ENCODE data around the gene HEBP2. TPM values are rescaled to one million over a fixed set of nuclear protein-coding genes. Genes with fewer than 3 reads are reported as not detected.
A peak's percentile ranks its signal among the peaks of the same experiment; 100 is the strongest.
"Not testable (repeated sequence)": the region's sequence is repeated elsewhere in the genome, so short reads cannot be mapped to it uniquely, and the experiment has no call there.

Gene HEBP2, protein sequence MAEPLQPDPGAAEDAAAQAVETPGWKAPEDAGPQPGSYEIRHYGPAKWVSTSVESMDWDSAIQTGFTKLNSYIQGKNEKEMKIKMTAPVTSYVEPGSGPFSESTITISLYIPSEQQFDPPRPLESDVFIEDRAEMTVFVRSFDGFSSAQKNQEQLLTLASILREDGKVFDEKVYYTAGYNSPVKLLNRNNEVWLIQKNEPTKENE
- 10 to 100 TPM; 30.4 to 85.8 (median 46.6) TPM for total RNA-seq

GRCh38 chr6:138403801-138404665 is at the start of gene HEBP2:
HEBP2 (plus strand) TSS chr6:138404223; CDS start chr6:138404496, 273 bp downstream.
- TF ChIP-seq, protein P1, sequence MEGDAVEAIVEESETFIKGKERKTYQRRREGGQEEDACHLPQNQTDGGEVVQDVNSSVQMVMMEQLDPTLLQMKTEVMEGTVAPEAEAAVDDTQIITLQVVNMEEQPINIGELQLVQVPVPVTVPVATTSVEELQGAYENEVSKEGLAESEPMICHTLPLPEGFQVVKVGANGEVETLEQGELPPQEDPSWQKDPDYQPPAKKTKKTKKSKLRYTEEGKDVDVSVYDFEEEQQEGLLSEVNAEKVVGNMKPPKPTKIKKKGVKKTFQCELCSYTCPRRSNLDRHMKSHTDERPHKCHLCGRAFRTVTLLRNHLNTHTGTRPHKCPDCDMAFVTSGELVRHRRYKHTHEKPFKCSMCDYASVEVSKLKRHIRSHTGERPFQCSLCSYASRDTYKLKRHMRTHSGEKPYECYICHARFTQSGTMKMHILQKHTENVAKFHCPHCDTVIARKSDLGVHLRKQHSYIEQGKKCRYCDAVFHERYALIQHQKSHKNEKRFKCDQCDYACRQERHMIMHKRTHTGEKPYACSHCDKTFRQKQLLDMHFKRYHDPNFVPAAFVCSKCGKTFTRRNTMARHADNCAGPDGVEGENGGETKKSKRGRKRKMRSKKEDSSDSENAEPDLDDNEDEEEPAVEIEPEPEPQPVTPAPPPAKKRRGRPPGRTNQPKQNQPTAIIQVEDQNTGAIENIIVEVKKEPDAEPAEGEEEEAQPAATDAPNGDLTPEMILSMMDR (IDR thresholded peaks at IDR 0.05), result peak; percentile 4 to 62 (median 45)
- peak; percentile 76 to 86 for TF ChIP-seq POLR2A (IDR thresholded peaks at IDR 0.05)
- H3K4me1 ChIP-seq, result peaks cover 0 to 15% (median 0%) of the 10 kb centered on the region in 4 donors
- peak; percentile 97 to 98 (median 98) for DNase-seq
- H3K36me3 ChIP-seq, result peaks cover 0 to 34% (median 0%) of the 10 kb centered on the region in 3 donors
- H3K27ac ChIP-seq, result peak within 1 kb of the TSS; percentile 88 to 96 (median 95)
- H3K9me3 ChIP-seq, result no peaks in the 10 kb centered on the region
- H3K4me3 ChIP-seq, result peak within 1 kb of the TSS; percentile 75 to 96 (median 86)
- no peaks in the 10 kb centered on the region for H3K27me3 ChIP-seq

- Histone ChIP-seq H3K4me1 (no peaks in the 10 kb centered on the region), H3K27me3 (no peaks in the 10 kb centered on the region), H3K36me3 (no peaks in the 10 kb centered on the region), H3K27ac (no peak overlapping the region), H3K4me3 (no peak overlapping the region), H3K9me3 (no peaks in the 10 kb centered on the region)
- TF ChIP-seq, protein P1 (IDR thresholded peaks at IDR 0.05), result no peak
- TF ChIP-seq POLR2A (IDR thresholded peaks at IDR 0.05), result no peak
- DNase-seq, result no peak
Measured at GRCh38 chr6:138357928-138358327, 46.1 kb upstream of the HEBP2 start.

GRCh38 chr6:138368684-138369083 is 35.3 kb upstream of the HEBP2 start:
- H3K36me3 ChIP-seq, H3K27ac ChIP-seq, H3K4me1 ChIP-seq, H3K9me3 ChIP-seq, H3K27me3 ChIP-seq, H3K4me3 ChIP-seq, DNase-seq: not testable (repeated sequence)

GRCh38 chr6:138370631-138371451 is 33.2 kb upstream of the HEBP2 start:
- no peak for DNase-seq
- H3K4me1 ChIP-seq, result no peaks in the 10 kb centered on the region
- no peaks in the 10 kb centered on the region for H3K9me3 ChIP-seq
- TF ChIP-seq POLR2A (IDR thresholded peaks at IDR 0.05), result no peak
- TF ChIP-seq, protein P1 (IDR thresholded peaks at IDR 0.05), result no peak
- H3K27ac ChIP-seq, result no peak overlapping the region
- no peaks in the 10 kb centered on the region for H3K36me3 ChIP-seq
- no peak overlapping the region for H3K4me3 ChIP-seq
- no peaks in the 10 kb centered on the region for H3K27me3 ChIP-seq

DNA sequence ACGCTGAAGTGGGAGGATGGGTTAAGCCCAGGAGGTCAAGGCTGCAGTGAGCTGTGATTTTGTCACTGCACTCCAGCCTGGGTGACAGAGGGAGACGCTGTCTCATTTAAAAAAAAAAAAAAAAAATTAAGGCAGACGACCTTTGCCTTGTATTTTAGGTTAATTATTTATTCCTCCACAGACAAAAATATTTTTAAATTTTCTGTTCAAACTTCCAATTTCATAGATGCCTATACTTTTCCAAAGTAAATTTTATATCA is 32.6 kb upstream of the HEBP2 start:
- no peak for DNase-seq
- H3K4me3 ChIP-seq, result no peak overlapping the region
- no peaks in the 10 kb centered on the region for H3K36me3 ChIP-seq
- no peaks in the 10 kb centered on the region for H3K27me3 ChIP-seq
- TF ChIP-seq, protein P1 (IDR thresholded peaks at IDR 0.05), result no peak
- no peak for TF ChIP-seq POLR2A (IDR thresholded peaks at IDR 0.05)
- no peak overlapping the region for H3K27ac ChIP-seq
- no peaks in the 10 kb centered on the region for H3K4me1 ChIP-seq
- H3K9me3 ChIP-seq, result no peaks in the 10 kb centered on the region
